Endothelial cell (in vitro differentiated cells): ENCODE data around the gene SBF2. TPM values are rescaled to one million over a fixed set of nuclear protein-coding genes. Genes with fewer than 3 reads are reported as not detected.

ENCODE experiments used
- DNase-seq: peaks from one replicate; pipeline ENCODE4 v3.0.0; 2021; ENCODE audit warnings: low spot score
- H3K27ac Mint-ChIP-seq: one replicate; pipeline ENCODE4 v1.8.0; 2021; ENCODE audit warnings: mixed read lengths, inconsistent platforms; ENCODE audit not compliant: unreplicated experiment
- H3K27me3 Mint-ChIP-seq: one replicate; pipeline ENCODE4 v1.8.0; 2021; ENCODE audit warnings: mild to moderate bottlenecking, moderate library complexity, mixed read lengths, inconsistent platforms; ENCODE audit not compliant: unreplicated experiment
- H3K36me3 Mint-ChIP-seq: one replicate; pipeline ENCODE4 v1.8.0; 2021; ENCODE audit warnings: mild to moderate bottlenecking, low read depth, mixed read lengths, inconsistent platforms; ENCODE audit not compliant: unreplicated experiment
- H3K4me1 Mint-ChIP-seq: one replicate; pipeline ENCODE4 v1.8.0; 2021; ENCODE audit warnings: mild to moderate bottlenecking, mixed read lengths, inconsistent platforms; ENCODE audit not compliant: unreplicated experiment
- H3K4me3 Mint-ChIP-seq: one replicate; pipeline ENCODE4 v1.8.0; 2021; ENCODE audit warnings: mild to moderate bottlenecking, mixed read lengths, inconsistent platforms; ENCODE audit not compliant: unreplicated experiment
- H3K9me3 Mint-ChIP-seq: one replicate; pipeline ENCODE4 v1.8.0; 2021; ENCODE audit warnings: mixed read lengths, inconsistent platforms; ENCODE audit not compliant: unreplicated experiment
- CTCF ChIP-seq: fragments of 200-600 bp; sonication (generic); IDR thresholded peaks from one replicate; pipeline ENCODE4 v1.5.0; 2021; ENCODE audit warnings: antibody characterized with exemption; ENCODE audit not compliant: unreplicated experiment
- total RNA-seq: library from RNA; stranded (reverse); fragmentation: NEBNext Ultra II Directional; extraction: Animal tissue kit (Norgen Biotek cat#: 25700); gene quantifications from one replicate; pipeline ENCODE4 v1.2.1, GENCODE V29; 2021; ENCODE audit not compliant: unreplicated experiment

SBF2 gene
- total RNA-seq, 1 donor from 2014 or later, result 40.8 TPM

- DNase-seq, result no peak
- Mint-ChIP-seq H3K9me3 (no peaks in the 10 kb centered on the region), H3K27ac (no peak overlapping the region), H3K4me1 (peaks cover 18% of the 10 kb centered on the region), H3K36me3 (peaks cover 4% of the 10 kb centered on the region), H3K4me3 (no peak overlapping the region), H3K27me3 (peaks cover 4% of the 10 kb centered on the region)
- no peak for TF ChIP-seq CTCF
These were observed 186.5 kb downstream of the SBF2 start for GRCh38 chr11:10107497-10107896.

GRCh38 chr11:10097615-10098014 lies 196.4 kb downstream of the SBF2 start:
- Mint-ChIP-seq H3K27ac (peak overlapping the region; percentile 13), H3K4me3 (no peak overlapping the region), H3K9me3 (no peaks in the 10 kb centered on the region), H3K36me3 (peaks cover 32% of the 10 kb centered on the region), H3K27me3 (peaks cover 2% of the 10 kb centered on the region), H3K4me1 (peaks cover 2% of the 10 kb centered on the region)
- DNase-seq, result no peak
- no peak for TF ChIP-seq CTCF

GRCh38 chr11:10096987-10097386 lies 197.0 kb downstream of the SBF2 start:
- Mint-ChIP-seq H3K27me3 (peaks cover 2% of the 10 kb centered on the region), H3K9me3 (no peaks in the 10 kb centered on the region), H3K27ac (no peak overlapping the region), H3K4me3 (no peak overlapping the region), H3K36me3 (peaks cover 32% of the 10 kb centered on the region), H3K4me1 (peaks cover 2% of the 10 kb centered on the region)
- TF ChIP-seq CTCF, result no peak
- no peak for DNase-seq

- Mint-ChIP-seq H3K9me3 (no peaks in the 10 kb centered on the region), H3K27ac (no peak overlapping the region), H3K4me1 (peaks cover 2% of the 10 kb centered on the region), H3K4me3 (no peak overlapping the region), H3K36me3 (peaks cover 22% of the 10 kb centered on the region), H3K27me3 (peaks cover 1% of the 10 kb centered on the region)
- TF ChIP-seq CTCF, result no peak
- no peak for DNase-seq
These were observed 198.4 kb downstream of the SBF2 start for GRCh38 chr11:10095412-10096208.

GRCh38 chr11:10092426-10092825 lies 201.6 kb downstream of the SBF2 start:
- Mint-ChIP-seq H3K9me3 (no peaks in the 10 kb centered on the region), H3K4me3 (no peak overlapping the region), H3K27ac (no peak overlapping the region), H3K27me3 (no peaks in the 10 kb centered on the region), H3K36me3 (no peaks in the 10 kb centered on the region), H3K4me1 (no peaks in the 10 kb centered on the region)
- no peak for DNase-seq
- no peak for TF ChIP-seq CTCF
